Testis (tissue), 3 donors: ENCODE data around the gene DCP1B. TPM values are rescaled to one million over a fixed set of nuclear protein-coding genes. Genes with fewer than 3 reads are reported as not detected.

Source experiments
- DNase-seq: peaks from one replicate; pipeline ENCODE4 v3.0.0-alpha.2; 2019
- H3K27ac ChIP-seq, 2 donors: fragments of 200-600 bp; sonication (generic); one replicate each; pipeline ENCODE4 v1.5.1; 2019
- H3K27me3 ChIP-seq: fragments of 200-600 bp; sonication (generic); one replicate; pipeline ENCODE4 v1.5.1; 2019
- H3K36me3 ChIP-seq: fragments of 200-600 bp; sonication (generic); one replicate; pipeline ENCODE4 v1.5.1; 2017; ENCODE audit warnings: low read depth; ENCODE audit errors: missing control alignments
- H3K4me1 ChIP-seq: fragments of 200-600 bp; sonication (generic); one replicate; pipeline ENCODE4 v1.5.1; 2019
- H3K4me3 ChIP-seq, 2 donors: fragments of 200-600 bp; sonication (generic); one replicate each; pipeline ENCODE4 v1.5.1; 2017 to 2019
- H3K9me3 ChIP-seq: fragments of 200-600 bp; sonication (generic); one replicate; pipeline ENCODE4 v1.5.1; 2017
- POLR2A ChIP-seq: fragments of 450-650 bp; IDR thresholded peaks from one replicate; pipeline ENCODE4 v1.6.1; 2017; ENCODE audit warnings: antibody characterized with exemption, mild to moderate bottlenecking, moderate library complexity
- WGBS, 2 donors: methylation state at CpG; one replicate each; pipeline ENCODE4 v1.1.5; 2018; 5-methylcytosine and 5-hydroxymethylcytosine counted together
- intact Hi-C: fragments of 100-400 bp; cut with DNase I; formaldehyde crosslinking; loops from one replicate; pipeline ENCODE4 v1.15.1; 2023; ENCODE audit warnings: low total_unique reads
- polyA plus RNA-seq: library from polyadenylated mRNA; stranded (reverse); fragments of 350-450 nt; fragmentation: Illumina TruSeq; extraction: RNeasy Lipid Tissue Mini Kit (QIAGEN cat#74804); gene quantifications from one replicate; pipeline ENCODE4 v1.2.3, GENCODE V29; 2014; ENCODE audit warnings: low read depth, low replicate concordance; ENCODE audit not compliant: insufficient read depth
- total RNA-seq, 2 donors: library from RNA; depleted of rRNA; stranded (reverse); fragments of >200 nt; gene quantifications; one replicate each; pipeline ENCODE4 v1.2.3, GENCODE V29; 2016
- TF ChIP-seq, protein P1 (sequence below), 3 experiments: fragments of 450-650 bp in 2 of 3; fragments of 200-600 bp in 1 of 3; sonication (generic) in 1 of 3; IDR thresholded peaks; one replicate each; pipeline ENCODE4 v1.5.1; 2016 to 2019; ENCODE audit warnings: antibody characterized with exemption in 3 of 3, mild to moderate bottlenecking in 2 of 3, moderate library complexity in 1 of 3

The DCP1B gene
- total and polyA plus RNA-seq, 3 donors from 2014 or later: 36.6 to 56.1 (median 40.0) TPM

DNA sequence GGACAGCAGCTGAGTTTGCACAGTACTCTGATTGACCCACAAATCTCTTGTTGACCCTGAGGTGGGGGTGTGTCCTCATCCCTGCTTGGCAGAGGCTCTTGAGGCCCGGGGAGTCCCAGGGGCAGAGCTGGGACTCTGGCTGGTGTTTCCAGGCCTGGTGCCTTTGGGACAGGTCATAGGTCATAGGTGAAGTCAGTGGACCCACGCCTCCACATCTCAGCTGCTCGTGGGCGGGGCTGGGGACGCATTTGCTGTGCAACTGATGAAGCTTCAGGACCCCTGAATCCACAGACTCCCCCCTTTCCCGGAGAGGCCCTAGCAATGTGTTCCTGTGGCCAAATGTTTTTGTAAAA, 85.4 kb downstream of the DCP1B start:
- no peaks in the 10 kb centered on the region for H3K27me3 ChIP-seq
- H3K4me3 ChIP-seq: no peak overlapping the region
- 87 to 88% methylated on average over 5 to 6 of the region's 6 CpGs for WGBS, 2 donors
- no peaks in the 10 kb centered on the region for H3K36me3 ChIP-seq
- TF ChIP-seq POLR2A: no peak
- TF ChIP-seq, protein P1, sequence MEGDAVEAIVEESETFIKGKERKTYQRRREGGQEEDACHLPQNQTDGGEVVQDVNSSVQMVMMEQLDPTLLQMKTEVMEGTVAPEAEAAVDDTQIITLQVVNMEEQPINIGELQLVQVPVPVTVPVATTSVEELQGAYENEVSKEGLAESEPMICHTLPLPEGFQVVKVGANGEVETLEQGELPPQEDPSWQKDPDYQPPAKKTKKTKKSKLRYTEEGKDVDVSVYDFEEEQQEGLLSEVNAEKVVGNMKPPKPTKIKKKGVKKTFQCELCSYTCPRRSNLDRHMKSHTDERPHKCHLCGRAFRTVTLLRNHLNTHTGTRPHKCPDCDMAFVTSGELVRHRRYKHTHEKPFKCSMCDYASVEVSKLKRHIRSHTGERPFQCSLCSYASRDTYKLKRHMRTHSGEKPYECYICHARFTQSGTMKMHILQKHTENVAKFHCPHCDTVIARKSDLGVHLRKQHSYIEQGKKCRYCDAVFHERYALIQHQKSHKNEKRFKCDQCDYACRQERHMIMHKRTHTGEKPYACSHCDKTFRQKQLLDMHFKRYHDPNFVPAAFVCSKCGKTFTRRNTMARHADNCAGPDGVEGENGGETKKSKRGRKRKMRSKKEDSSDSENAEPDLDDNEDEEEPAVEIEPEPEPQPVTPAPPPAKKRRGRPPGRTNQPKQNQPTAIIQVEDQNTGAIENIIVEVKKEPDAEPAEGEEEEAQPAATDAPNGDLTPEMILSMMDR (IDR thresholded peaks at IDR 0.05): no peak
- intact Hi-C loops: no loop called here
- H3K27ac ChIP-seq: peak overlapping the region; percentile 25 to 77
- no peaks in the 10 kb centered on the region for H3K9me3 ChIP-seq
- H3K4me1 ChIP-seq: peaks cover 27% of the 10 kb centered on the region
- DNase-seq: no peak

- peak within 1 kb of the TSS in 1 of 2 donors; percentile 18 for H3K4me3 ChIP-seq
- 54 to 68% methylated on average over 14 to 18 of the region's 18 CpGs for WGBS, 2 donors
These were observed 86.0 kb downstream of the DCP1B start, which contains the start of gene CACNA2D4 for GRCh38 chr12:1918081-1918883. Gene CACNA2D4 (minus strand): TSS chr12:1918652. CDS start chr12:1918473, 179 bp downstream.

DNA sequence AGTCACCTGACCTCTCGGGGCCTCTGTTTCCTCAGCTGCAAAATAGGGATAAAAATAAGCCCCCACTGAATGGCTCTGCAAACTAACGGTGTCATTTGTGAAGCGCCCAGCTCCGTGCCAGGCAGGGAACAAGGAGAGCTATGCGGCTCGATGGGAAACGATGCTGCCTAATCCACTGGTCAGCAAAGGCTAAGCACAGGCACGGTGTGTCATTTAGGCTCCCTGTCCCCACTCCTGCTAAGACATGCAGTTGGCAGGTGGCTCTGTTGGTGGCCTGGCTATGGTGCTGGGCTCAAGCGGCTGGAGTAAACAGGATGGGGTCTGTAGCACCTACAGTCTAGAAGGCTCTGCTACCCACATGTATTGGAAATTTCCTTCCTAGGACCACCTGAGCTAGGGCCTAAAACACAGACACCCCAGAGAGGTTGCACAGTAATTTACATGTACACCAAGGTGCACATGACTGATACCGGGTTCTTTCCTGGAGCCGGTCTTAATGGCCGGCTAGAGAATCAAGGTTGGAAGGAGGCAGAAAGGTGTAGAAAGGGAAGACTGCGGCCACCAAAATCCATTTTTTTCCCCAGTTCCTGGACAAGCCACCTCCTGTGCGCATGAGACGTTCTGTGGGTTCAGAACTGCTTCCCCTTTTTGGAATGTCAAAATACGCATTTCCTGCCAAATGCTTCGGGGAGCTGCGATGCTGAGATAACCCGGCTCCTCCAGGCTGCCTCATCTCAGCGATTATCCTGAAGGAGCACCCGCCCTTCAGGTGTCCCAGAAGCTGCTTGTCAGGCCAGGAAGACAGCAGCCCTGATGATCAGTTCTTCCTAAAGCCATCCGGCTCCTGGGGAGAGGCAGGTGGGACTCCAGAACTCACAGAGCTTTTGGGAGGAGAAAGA, 86.8 kb downstream of the DCP1B start:
- Histone ChIP-seq H3K36me3 (no peaks in the 10 kb centered on the region), H3K4me1 (peaks cover 27% of the 10 kb centered on the region), H3K4me3 (peak overlapping the region in 1 of 2 donors; percentile 18), H3K27me3 (no peaks in the 10 kb centered on the region), H3K27ac (peak overlapping the region; percentile 25 to 77), H3K9me3 (no peaks in the 10 kb centered on the region)
- TF ChIP-seq, protein P1 (IDR thresholded peaks at IDR 0.05): no peak
- no peak for TF ChIP-seq POLR2A
- DNase-seq: peak; percentile 38
- WGBS, 2 donors: 65 to 70% methylated on average over 22 of the region's 22 CpGs
- intact Hi-C loops: no loop called here

More at GRCh38 chr12:1918081-1918883, 86.0 kb downstream of the DCP1B start, which contains the start of gene CACNA2D4:
- TF ChIP-seq, protein P1 (IDR thresholded peaks at IDR 0.05): no peak
- TF ChIP-seq POLR2A: no peak
- H3K36me3 ChIP-seq: no peaks in the 10 kb centered on the region
- H3K4me1 ChIP-seq: peaks cover 27% of the 10 kb centered on the region
- H3K9me3 ChIP-seq: no peaks in the 10 kb centered on the region
- peak; percentile 13 for DNase-seq
- intact Hi-C loops: no loop called here
- no peaks in the 10 kb centered on the region for H3K27me3 ChIP-seq
- H3K27ac ChIP-seq: peak within 1 kb of the TSS; percentile 25 to 77

DNA sequence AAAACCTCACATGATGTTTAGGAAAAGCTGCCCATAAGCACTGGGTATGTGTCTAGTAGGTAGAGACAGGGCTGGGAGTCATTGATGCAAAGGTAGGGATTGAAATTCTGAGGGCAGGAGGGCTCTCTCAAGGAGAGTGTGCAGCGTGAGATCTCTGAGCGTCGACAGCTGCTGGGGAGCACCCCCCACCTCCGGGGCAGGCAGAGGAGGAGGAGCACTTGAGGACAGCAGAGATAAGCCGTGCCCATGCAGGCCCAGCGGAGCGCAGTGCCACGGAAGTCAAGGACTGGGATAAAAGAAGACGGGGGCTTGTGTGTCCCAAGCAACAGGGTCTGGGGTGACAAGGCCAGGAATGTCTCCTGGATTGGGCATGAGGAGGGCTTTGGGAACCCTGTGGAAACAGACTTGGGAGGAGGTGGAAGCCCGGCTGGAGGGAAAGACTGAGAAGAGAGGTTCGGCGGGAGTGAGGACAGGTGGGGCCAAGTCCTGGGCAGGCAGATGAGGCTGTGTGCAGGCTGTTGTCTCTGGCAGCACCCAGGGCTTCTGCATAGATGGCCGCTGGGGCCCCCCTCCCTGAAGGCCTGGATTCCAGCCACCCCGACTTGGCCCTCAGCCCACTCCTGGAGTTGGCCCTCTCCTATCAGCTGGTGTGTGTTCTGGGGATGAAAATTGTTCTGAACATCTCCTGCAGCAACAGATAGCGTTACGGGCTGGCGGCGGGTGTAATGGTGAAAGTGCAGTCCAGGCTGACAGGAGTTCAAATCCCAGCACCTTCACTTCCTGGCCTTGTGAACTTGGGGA, 87.7 kb downstream of the DCP1B start:
- Histone ChIP-seq H3K27me3 (no peaks in the 10 kb centered on the region), H3K27ac (peak overlapping the region; percentile 25 to 77), H3K9me3 (no peaks in the 10 kb centered on the region), H3K36me3 (no peaks in the 10 kb centered on the region), H3K4me3 (no peak overlapping the region), H3K4me1 (peaks cover 27% of the 10 kb centered on the region)
- intact Hi-C loops: no loop called here
- DNase-seq: peak; percentile 84
- 34 to 40% methylated on average over 18 of the region's 18 CpGs for WGBS, 2 donors
- no peak for TF ChIP-seq POLR2A
- TF ChIP-seq, protein P1 (IDR thresholded peaks at IDR 0.05): no peak
